ENCODE results near the gene UBASH3B.

UBASH3B gene

DNA sequence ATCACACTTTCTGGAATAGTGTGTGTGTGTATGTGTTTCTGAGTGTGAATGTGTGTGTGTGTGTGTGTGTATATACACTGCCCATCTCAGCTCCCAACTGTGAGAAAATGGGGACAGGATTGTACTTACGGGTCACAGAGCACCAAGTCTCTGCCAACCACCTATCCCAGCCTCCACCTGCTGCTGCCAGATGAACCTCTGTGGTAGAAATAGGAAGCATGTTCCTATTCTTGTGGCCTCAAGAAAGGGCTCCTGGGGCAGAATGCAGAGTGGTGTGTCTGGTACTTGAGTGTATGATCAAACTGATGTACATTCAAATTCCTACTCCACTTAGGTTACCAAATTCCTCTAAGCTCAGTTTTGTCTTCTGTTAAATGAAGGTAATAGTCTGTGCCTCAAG lies 14.6 kb downstream of the UBASH3B start:
- TF ChIP-seq CEBPB (IDR thresholded peaks at IDR 0.05) (no peak), TAF1 (IDR thresholded peaks at IDR 0.05; ENCODE audit: low read depth) (no peak), EP300 (IDR thresholded peaks at IDR 0.05; ENCODE audit: borderline replicate concordance) (no peak), EGR1 (IDR thresholded peaks at IDR 0.05) (no peak), FOXM1 (IDR thresholded peaks at IDR 0.05; ENCODE audit: borderline replicate concordance, low read depth) (no peak), YY1 (IDR thresholded peaks at IDR 0.05; ENCODE audit: low read depth) (no peak), CREB1 (IDR thresholded peaks at IDR 0.05; ENCODE audit: low read depth) (no peak), REST (IDR thresholded peaks at IDR 0.05; ENCODE audit: low read depth) (no peak), NFIC (IDR thresholded peaks at IDR 0.05) (no peak), USF1 (IDR thresholded peaks at IDR 0.05) (no peak), TEAD4 (IDR thresholded peaks at IDR 0.05) (no peak), ZBTB7A (IDR thresholded peaks at IDR 0.05; ENCODE audit: low read depth) (no peak)
- TF ChIP-seq, protein P1, sequence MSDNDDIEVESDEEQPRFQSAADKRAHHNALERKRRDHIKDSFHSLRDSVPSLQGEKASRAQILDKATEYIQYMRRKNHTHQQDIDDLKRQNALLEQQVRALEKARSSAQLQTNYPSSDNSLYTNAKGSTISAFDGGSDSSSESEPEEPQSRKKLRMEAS (IDR thresholded peaks at IDR 0.05) = no peak

DNA sequence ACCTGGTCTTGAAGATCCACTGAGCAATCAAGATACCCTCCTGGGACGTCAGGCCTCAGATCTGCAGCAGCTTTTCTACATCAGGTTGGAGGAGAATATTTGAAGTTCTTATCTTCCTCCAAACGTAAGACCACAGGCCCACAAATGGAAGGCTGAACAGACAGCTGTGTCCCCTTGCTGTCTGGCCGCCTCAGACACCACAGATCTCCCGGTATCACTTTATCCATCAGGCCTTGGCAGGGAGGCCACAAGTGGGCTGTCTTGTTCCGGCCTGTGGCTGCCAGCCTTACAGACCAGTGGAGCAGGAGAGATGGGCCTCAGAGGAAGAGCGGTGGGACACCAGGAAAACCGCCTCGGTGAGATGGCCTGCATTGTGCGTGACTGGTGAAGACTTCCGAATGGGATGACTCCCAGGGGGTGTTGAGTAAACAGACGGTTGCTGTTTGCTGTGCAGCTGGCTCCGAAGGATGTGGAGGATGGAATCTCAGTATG lies 15.9 kb downstream of the UBASH3B start:
- TF ChIP-seq ZBTB7A (IDR thresholded peaks at IDR 0.05; ENCODE audit: low read depth) (no peak), TCF12 (IDR thresholded peaks at IDR 0.05; ENCODE audit: low read depth) (no peak), REST (IDR thresholded peaks at IDR 0.05; ENCODE audit: low read depth) (no peak), CEBPB (IDR thresholded peaks at IDR 0.05) (no peak), EP300 (IDR thresholded peaks at IDR 0.05; ENCODE audit: borderline replicate concordance) (no peak), NFIC (IDR thresholded peaks at IDR 0.05) (no peak), TEAD4 (IDR thresholded peaks at IDR 0.05) (no peak), TAF1 (IDR thresholded peaks at IDR 0.05; ENCODE audit: low read depth) (no peak), RAD21 (IDR thresholded peaks at IDR 0.05; ENCODE audit: low read depth) (no peak), EGR1 (IDR thresholded peaks at IDR 0.05) (no peak), CREB1 (IDR thresholded peaks at IDR 0.05; ENCODE audit: low read depth) (no peak), FOXM1 (IDR thresholded peaks at IDR 0.05; ENCODE audit: borderline replicate concordance, low read depth) (no peak), USF1 (IDR thresholded peaks at IDR 0.05) (no peak), YY1 (IDR thresholded peaks at IDR 0.05; ENCODE audit: low read depth) (no peak)
- TF ChIP-seq, protein P1 (IDR thresholded peaks at IDR 0.05) = no peak

- TF ChIP-seq, protein P1 (IDR thresholded peaks at IDR 0.05) = no peak
- no peak for TF ChIP-seq ZBTB7A (IDR thresholded peaks at IDR 0.05; ENCODE audit: low read depth)
- TF ChIP-seq YY1 (IDR thresholded peaks at IDR 0.05; ENCODE audit: low read depth) = no peak
- no peak for TF ChIP-seq EP300 (IDR thresholded peaks at IDR 0.05; ENCODE audit: borderline replicate concordance)
- TF ChIP-seq RAD21 (IDR thresholded peaks at IDR 0.05; ENCODE audit: low read depth) = no peak
- TF ChIP-seq CREB1 (IDR thresholded peaks at IDR 0.05; ENCODE audit: low read depth) = no peak
- no peak for TF ChIP-seq FOXM1 (IDR thresholded peaks at IDR 0.05; ENCODE audit: borderline replicate concordance, low read depth)
- TF ChIP-seq CEBPB (IDR thresholded peaks at IDR 0.05) = no peak
- TF ChIP-seq NFIC (IDR thresholded peaks at IDR 0.05) = no peak
- no peak for TF ChIP-seq EGR1 (IDR thresholded peaks at IDR 0.05)
- TF ChIP-seq REST (IDR thresholded peaks at IDR 0.05; ENCODE audit: low read depth) = no peak
- no peak for TF ChIP-seq TEAD4 (IDR thresholded peaks at IDR 0.05)
Measured at GRCh38 chr11:122672892-122673291, 17.4 kb downstream of the UBASH3B start.

GRCh38 chr11:122673701-122674100 lies 18.2 kb downstream of the UBASH3B start:
- no peak for TF ChIP-seq EGR1 (IDR thresholded peaks at IDR 0.05)
- no peak for TF ChIP-seq TCF12 (IDR thresholded peaks at IDR 0.05; ENCODE audit: low read depth)
- no peak for TF ChIP-seq RAD21 (IDR thresholded peaks at IDR 0.05; ENCODE audit: low read depth)
- TF ChIP-seq, protein P1 (IDR thresholded peaks at IDR 0.05) = no peak
- no peak for TF ChIP-seq TAF1 (IDR thresholded peaks at IDR 0.05; ENCODE audit: low read depth)
- no peak for TF ChIP-seq NFIC (IDR thresholded peaks at IDR 0.05)
- TF ChIP-seq CEBPB (IDR thresholded peaks at IDR 0.05) = no peak
